Kidney epithelial cell (primary cell): ENCODE measurements around the gene COLEC11. TPM values are rescaled to one million over a fixed set of nuclear protein-coding genes. Genes with fewer than 3 reads are reported as not detected.
"Not testable (repeated sequence)": the region's sequence is repeated elsewhere in the genome, so short reads cannot be mapped to it uniquely, and the experiment has no call there.

Source experiments
- DNase-seq: peaks from one replicate; pipeline ENCODE4 v3.0.0-alpha.2; 2010; ENCODE audit warnings: low read depth
- H3K27me3 ChIP-seq: 2 replicates; pipeline ENCODE4 v1.6.0; 2011; ENCODE audit warnings: low read length; ENCODE audit not compliant: control insufficient read depth, insufficient read depth
- H3K36me3 ChIP-seq: 2 replicates; pipeline ENCODE4 v1.5.1; 2011; ENCODE audit warnings: low read length; ENCODE audit not compliant: control insufficient read depth, insufficient read depth
- H3K4me3 ChIP-seq: 2 replicates; pipeline ENCODE4 v1.5.1; 2011; ENCODE audit warnings: low read depth, mild to moderate bottlenecking, control low read depth, low read length
- total RNA-seq: library from RNA; depleted of rRNA; stranded (reverse); fragments of >200 nt; gene quantifications from 2 replicates; pipeline ENCODE4 v1.2.3, GENCODE V29; 2015
- TF ChIP-seq, protein P1 (sequence below): IDR thresholded peaks from 2 replicates; pipeline ENCODE4 v1.5.1; 2011; ENCODE audit warnings: mild to moderate bottlenecking, moderate library complexity, low read length, control low read depth, inconsistent platforms; ENCODE audit not compliant: insufficient read depth, poor library complexity, severe bottlenecking

The COLEC11 gene
- total RNA-seq, 1 donor from 2014 or later, result not detected

GRCh38 chr2:3655871-3656761 is 61.2 kb downstream of the COLEC11 start:
- peaks cover 8% of the 10 kb centered on the region for H3K27me3 ChIP-seq
- no peak overlapping the region for H3K4me3 ChIP-seq
- DNase-seq, result no peak
- TF ChIP-seq, protein P1, sequence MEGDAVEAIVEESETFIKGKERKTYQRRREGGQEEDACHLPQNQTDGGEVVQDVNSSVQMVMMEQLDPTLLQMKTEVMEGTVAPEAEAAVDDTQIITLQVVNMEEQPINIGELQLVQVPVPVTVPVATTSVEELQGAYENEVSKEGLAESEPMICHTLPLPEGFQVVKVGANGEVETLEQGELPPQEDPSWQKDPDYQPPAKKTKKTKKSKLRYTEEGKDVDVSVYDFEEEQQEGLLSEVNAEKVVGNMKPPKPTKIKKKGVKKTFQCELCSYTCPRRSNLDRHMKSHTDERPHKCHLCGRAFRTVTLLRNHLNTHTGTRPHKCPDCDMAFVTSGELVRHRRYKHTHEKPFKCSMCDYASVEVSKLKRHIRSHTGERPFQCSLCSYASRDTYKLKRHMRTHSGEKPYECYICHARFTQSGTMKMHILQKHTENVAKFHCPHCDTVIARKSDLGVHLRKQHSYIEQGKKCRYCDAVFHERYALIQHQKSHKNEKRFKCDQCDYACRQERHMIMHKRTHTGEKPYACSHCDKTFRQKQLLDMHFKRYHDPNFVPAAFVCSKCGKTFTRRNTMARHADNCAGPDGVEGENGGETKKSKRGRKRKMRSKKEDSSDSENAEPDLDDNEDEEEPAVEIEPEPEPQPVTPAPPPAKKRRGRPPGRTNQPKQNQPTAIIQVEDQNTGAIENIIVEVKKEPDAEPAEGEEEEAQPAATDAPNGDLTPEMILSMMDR, result no peak
- no peaks in the 10 kb centered on the region for H3K36me3 ChIP-seq

- no peak for DNase-seq
- Histone ChIP-seq H3K4me3 (no peak overlapping the region), H3K36me3 (no peaks in the 10 kb centered on the region), H3K27me3 (peaks cover 4% of the 10 kb centered on the region)
- TF ChIP-seq, protein P1, result no peak
These were observed 62.1 kb downstream of the COLEC11 start for GRCh38 chr2:3656762-3657721.

DNA sequence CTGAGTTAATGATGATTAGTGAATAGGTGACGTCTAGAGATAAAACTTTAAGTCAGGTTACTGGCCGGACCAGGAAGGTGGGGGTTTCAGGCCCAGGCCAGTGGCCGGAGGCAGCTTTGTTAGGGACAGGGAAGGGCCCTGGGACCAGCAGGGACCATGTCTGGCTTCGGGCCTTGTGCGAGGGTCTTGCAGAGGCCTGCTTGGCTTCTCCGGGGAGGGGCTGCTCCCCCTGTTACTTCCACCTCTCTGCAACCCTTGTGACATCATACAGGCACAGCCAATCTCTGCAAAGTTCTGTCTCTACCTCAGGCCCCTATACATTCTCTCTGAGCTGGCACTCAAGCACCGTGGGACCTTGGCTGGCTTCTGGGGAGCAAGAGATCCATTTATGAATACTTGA is 63.0 kb downstream of the COLEC11 start, which contains the start of gene ALLC:
Gene ALLC, plus strand, starts transcription at position 320 of the 400 bp plus-strand sequence. CDS start 12,958 bp downstream, outside the sequence.
- TF ChIP-seq, protein P1, result no peak
- DNase-seq, result no peak
- Histone ChIP-seq H3K27me3 (peaks cover 4% of the 10 kb centered on the region), H3K4me3 (no peak within 1 kb of the TSS), H3K36me3 (no peaks in the 10 kb centered on the region)

- DNase-seq, result no peak
- H3K36me3 ChIP-seq, result no peaks in the 10 kb centered on the region
- TF ChIP-seq, protein P1, result no peak
- H3K27me3 ChIP-seq, result peaks cover 4% of the 10 kb centered on the region
- no peak overlapping the region for H3K4me3 ChIP-seq
These were observed 64.8 kb downstream of the COLEC11 start for GRCh38 chr2:3659447-3660432.

- not testable (repeated sequence) for H3K36me3 ChIP-seq, H3K4me3 ChIP-seq, H3K27me3 ChIP-seq, DNase-seq
These were observed 65.7 kb downstream of the COLEC11 start for GRCh38 chr2:3660640-3661039.
